K562 (cell line): Measurements from ENCODE around the gene PAN2. TPM values are rescaled to one million over a fixed set of nuclear protein-coding genes. Genes with fewer than 3 reads are reported as not detected.

Experiments used
- ATAC-seq: fragments of 200-7000 bp; cut with Tn5 transposase; 3 replicates; pipeline ENCODE4 v1.9.1; 2020; ENCODE audit warnings: moderate library complexity
- BruUV-seq: library from RNA; stranded (reverse); fragments of 400-500 nt; replicated peaks from 2 replicates; lab custom pipeline; 2021; lab: Mats Ljungman, UMichigan
- CTCF ChIA-PET: fragments of 300-600 bp; formaldehyde crosslinking; extraction: SDS; loops from one replicate; lab custom pipeline; 2021; ENCODE audit warnings: low intra/inter-chr PET ratio; lab: Yijun Ruan, JAX
- POLR2A ChIA-PET: fragments of 300-600, 350-650 bp; sonication (Branson Sonifier 250); formaldehyde crosslinking; extraction: SDS; loops from one replicate; lab custom pipeline; 2021; ENCODE audit warnings: antibody characterized with exemption, inconsistent platforms; lab: Yijun Ruan, JAX
- DNase-seq, 4 experiments: peaks; one replicate each; pipeline versions ENCODE4 v3.0.0 to v3.0.0-alpha.2; 2011 to 2018; ENCODE audit warnings: low spot score in 3 of 4, mixed read lengths in 3 of 4; ENCODE audit errors: extremely low read depth in 1 of 4
- FAIRE-seq: peaks from 2 replicates; lab custom pipeline; 2011; peaks lifted over from hg19 to GRCh38; lab: Jason Lieb, UNC
- H2AFZ ChIP-seq: 2 replicates; pipeline ENCODE4 v1.6.0; 2011; ENCODE audit warnings: low read depth, low read length, control low read depth, inconsistent platforms
- H3K27ac ChIP-seq: fragments of 200-600 bp; 3 replicates; pipeline ENCODE4 v1.8.0; 2011; ENCODE audit warnings: low read depth, mild to moderate bottlenecking, control low read depth, inconsistent platforms, low read length, moderate library complexity, mixed read lengths; ENCODE audit errors: extremely low read depth
- H3K27me3 ChIP-seq, 2 experiments: fragments of 300-600 bp in 1 of 2; 2 replicates in 1 of 2; 3 replicates in 1 of 2; pipeline versions ENCODE4 v1.6.0 to v1.8.0; 2011; ENCODE audit warnings: inconsistent platforms in 2 of 2, low read length in 2 of 2, mild to moderate bottlenecking in 1 of 2, mixed read lengths in 1 of 2, moderate library complexity in 1 of 2; ENCODE audit not compliant: control insufficient read depth in 2 of 2, insufficient read depth in 2 of 2
- H3K36me3 ChIP-seq: fragments of 300-600 bp; 3 replicates; pipeline ENCODE4 v1.8.0; 2011; ENCODE audit warnings: mild to moderate bottlenecking, low read length, inconsistent platforms; ENCODE audit not compliant: control insufficient read depth, insufficient read depth
- H3K4me1 ChIP-seq, 2 experiments: fragments of 200-600 bp in 1 of 2; replicated peaks in 1 of 2; 2 replicates in 1 of 2; 3 replicates in 1 of 2; pipeline versions ENCODE4 v1.5.1 to v1.8.0; 2011; ENCODE audit warnings: inconsistent platforms in 2 of 2, low read length in 2 of 2, mild to moderate bottlenecking in 1 of 2, mixed read lengths in 1 of 2, moderate library complexity in 1 of 2; ENCODE audit not compliant: control insufficient read depth in 2 of 2, insufficient read depth in 2 of 2
- H3K4me2 ChIP-seq: 2 replicates; pipeline ENCODE4 v1.6.1; 2011; ENCODE audit warnings: low read length, control low read depth, inconsistent platforms, mixed read lengths; ENCODE audit not compliant: insufficient read depth
- H3K4me3 ChIP-seq: fragments of 200-600 bp; sonication (generic), shearing (Covaris generic); 2 replicates; pipeline ENCODE4 v1.5.1; 2016; ENCODE audit warnings: control low read depth, inconsistent platforms
- H3K79me2 ChIP-seq: fragments of 200-600 bp; 3 replicates; pipeline ENCODE4 v1.8.0; 2011; ENCODE audit warnings: low read length, inconsistent platforms; ENCODE audit not compliant: control insufficient read depth, insufficient read depth
- H3K9ac ChIP-seq, 2 experiments: 2 replicates each; pipeline versions ENCODE4 v1.6.0 to v1.6.1; 2011; ENCODE audit warnings: low read depth in 2 of 2, low read length in 2 of 2, control low read depth in 1 of 2, inconsistent platforms in 1 of 2, mild to moderate bottlenecking in 1 of 2, mixed read lengths in 1 of 2; ENCODE audit not compliant: insufficient read depth in 1 of 2
- H3K9me1 ChIP-seq: one replicate; pipeline ENCODE4 v1.6.0; 2011; ENCODE audit warnings: inconsistent platforms, mild to moderate bottlenecking, low read length, moderate library complexity; ENCODE audit not compliant: control insufficient read depth, insufficient read depth
- H3K9me3 ChIP-seq: replicated peaks from 2 replicates; pipeline ENCODE4 v1.5.1; 2011; ENCODE audit warnings: low read depth, low read length, inconsistent platforms; ENCODE audit not compliant: control insufficient read depth, insufficient read depth
- H4K20me1 ChIP-seq: replicated peaks from 2 replicates; pipeline ENCODE4 v1.6.1; 2011; ENCODE audit warnings: low read length, inconsistent platforms, mixed read lengths; ENCODE audit not compliant: control insufficient read depth, insufficient read depth
- CHCHD3 ChIP-seq: fragments of 250-450 bp; sonication (Bioruptor Pico); IDR thresholded peaks from 2 replicates; pipeline ENCODE4 v2.1.2; 2022; ENCODE audit warnings: mild to moderate bottlenecking
- FOXM1 ChIP-seq, 2 experiments: fragments of 450-650 bp in 1 of 2; sonication (generic) in 1 of 2; formaldehyde crosslinking in 1 of 2; IDR thresholded peaks; 2 replicates each; pipeline versions ENCODE4 v1.6.1 to v1.9.0; 2017 to 2022; ENCODE audit warnings: low read depth in 2 of 2, mild to moderate bottlenecking in 2 of 2, missing genetic modification reagents in 1 of 2, moderate library complexity in 1 of 2
- GTF2A2 ChIP-seq: IDR thresholded peaks from 2 replicates; pipeline ENCODE4 v1.6.1; 2016; ENCODE audit warnings: mild to moderate bottlenecking, missing genetic modification characterization, missing compliant biosample characterization
- HDAC3 ChIP-seq: fragments of 450-650 bp; IDR thresholded peaks from 2 replicates; pipeline ENCODE4 v1.6.1; 2018; ENCODE audit warnings: borderline replicate concordance, mild to moderate bottlenecking, moderate library complexity; ENCODE audit not compliant: partially characterized antibody
- HDAC6 ChIP-seq: IDR thresholded peaks from 2 replicates; pipeline ENCODE4 v1.6.1; 2012; ENCODE audit warnings: low read depth, mild to moderate bottlenecking, control low read depth, inconsistent platforms, low read length, moderate library complexity
- HOXB6 ChIP-seq: fragments of 250-450 bp; sonication (Bioruptor Pico); IDR thresholded peaks from 2 replicates; pipeline ENCODE4 v1.5.1; 2022; ENCODE audit warnings: mild to moderate bottlenecking, borderline replicate concordance
- HSF4 ChIP-seq: fragments of 250-450 bp; sonication (Bioruptor Pico); IDR thresholded peaks from 2 replicates; pipeline ENCODE4 v2.1.2; 2022; ENCODE audit warnings: mild to moderate bottlenecking, moderate library complexity, borderline replicate concordance
- ID3 ChIP-seq, 2 experiments: fragments of 250-450 bp in 1 of 2; fragments of 450-650 bp in 1 of 2; sonication (Bioruptor Pico) in 1 of 2; IDR thresholded peaks; 2 replicates each; pipeline versions ENCODE4 v1.6.1 to v1.8.0; 2016 to 2021; ENCODE audit warnings: mild to moderate bottlenecking in 2 of 2, moderate library complexity in 2 of 2, missing compliant biosample characterization in 1 of 2, missing genetic modification characterization in 1 of 2
- KLF1 ChIP-seq: fragments of 450-650 bp; IDR thresholded peaks from 2 replicates; pipeline ENCODE4 v1.6.1; 2016; ENCODE audit warnings: missing genetic modification characterization, missing compliant biosample characterization
- KLF6 ChIP-seq: fragments of 250-450 bp; sonication (Bioruptor Pico); IDR thresholded peaks from 2 replicates; pipeline ENCODE4 v1.4.0; 2020; ENCODE audit warnings: mild to moderate bottlenecking, moderate library complexity, borderline replicate concordance
- MECOM ChIP-seq: fragments of 250-450 bp; sonication (Bioruptor Pico); IDR thresholded peaks from 2 replicates; pipeline ENCODE4 v1.8.0; 2022; ENCODE audit warnings: inconsistent platforms
- NR1H2 ChIP-seq: sonication (generic); formaldehyde crosslinking; IDR thresholded peaks from 2 replicates; pipeline ENCODE4 v1.4.0; 2020; ENCODE audit warnings: mild to moderate bottlenecking, missing genetic modification reagents
- POU5F1 ChIP-seq: fragments of 150-350 bp; IDR thresholded peaks from 2 replicates; pipeline ENCODE4 v1.6.1; 2014; ENCODE audit warnings: borderline replicate concordance, low read length, low read depth, mild to moderate bottlenecking; ENCODE audit not compliant: partially characterized antibody
- PPARD ChIP-seq: fragments of 250-450 bp; sonication (Bioruptor Pico); IDR thresholded peaks from 2 replicates; pipeline ENCODE4 v1.8.0; 2022; ENCODE audit warnings: inconsistent platforms, mild to moderate bottlenecking, moderate library complexity
- SREBF1 ChIP-seq: fragments of 150-350 bp; IDR thresholded peaks from 2 replicates; pipeline ENCODE4 v1.6.1; 2014; ENCODE audit warnings: antibody characterized with exemption, low read depth, low read length, borderline replicate concordance
- ZBTB7A ChIP-seq: IDR thresholded peaks from 2 replicates; pipeline ENCODE4 v1.6.1; 2011; ENCODE audit warnings: low read depth, mild to moderate bottlenecking, low read length, moderate library complexity, borderline replicate concordance; ENCODE audit not compliant: control insufficient read depth
- WGBS: fragments of 100-300 bp; shearing (Covaris generic); methylation state at CpG from one replicate; pipeline ENCODE4 v1.1.6; 2016; ENCODE audit warnings: low coverage, mixed read lengths; ENCODE audit not compliant: insufficient coverage; ENCODE audit errors: missing lambda C conversion rate; 5-methylcytosine and 5-hydroxymethylcytosine counted together
- in situ Hi-C: fragments of 300-500 bp; cut with MboI; formaldehyde crosslinking; loops from 4 replicates; pipeline ENCODE4 v1.15.0; 2018; ENCODE audit warnings: inconsistent platforms, mixed read lengths
- intact Hi-C: fragments of 100-400 bp; cut with micrococcal nuclease; formaldehyde crosslinking; loops from 2 replicates; pipeline ENCODE4 v1.14.2; 2022
- polyA plus RNA-seq, 8 experiments: library from polyadenylated mRNA; depleted of rRNA in 4 of 8; stranded (reverse) in 5 of 8; unstranded in 3 of 8; fragments of >200 nt; fragmentation: Nextera tagmentation in 2 of 8; fragmentation: Illumina TruSeq in 1 of 8; extraction: Ambion mirVana in 2 of 8; extraction: Trizol in 1 of 8; gene quantifications; 2 replicates each; pipeline versions ENCODE4 v1.2.1 to v1.2.3, GENCODE V29; 2011 to 2014; ENCODE audit warnings: inconsistent platforms in 1 of 8, missing spikeins in 1 of 8
- total RNA-seq, 7 experiments: library from RNA; depleted of rRNA in 6 of 7; stranded (reverse); fragments of >200 nt in 6 of 7; fragmentation: Illumina TruSeq in 2 of 7; extraction: Trizol in 2 of 7; gene quantifications; 2 replicates each; pipeline versions ENCODE4 v1.2.1 to v1.2.3, GENCODE V29; 2011 to 2021; ENCODE audit warnings: low replicate concordance in 1 of 7
- TF ChIP-seq, protein P1 (sequence below): fragments of 250-450 bp; sonication (Bioruptor Pico); IDR thresholded peaks from 2 replicates; pipeline ENCODE4 v1.9.0; 2021; ENCODE audit warnings: mild to moderate bottlenecking, inconsistent platforms

PAN2 gene
- total and polyA plus RNA-seq, 9 of the 15 experiments (the other 6 are each of a cell fraction or from before 2014, with no cell fraction given), result 15.0 to 66.1 (median 25.9) TPM

DNA sequence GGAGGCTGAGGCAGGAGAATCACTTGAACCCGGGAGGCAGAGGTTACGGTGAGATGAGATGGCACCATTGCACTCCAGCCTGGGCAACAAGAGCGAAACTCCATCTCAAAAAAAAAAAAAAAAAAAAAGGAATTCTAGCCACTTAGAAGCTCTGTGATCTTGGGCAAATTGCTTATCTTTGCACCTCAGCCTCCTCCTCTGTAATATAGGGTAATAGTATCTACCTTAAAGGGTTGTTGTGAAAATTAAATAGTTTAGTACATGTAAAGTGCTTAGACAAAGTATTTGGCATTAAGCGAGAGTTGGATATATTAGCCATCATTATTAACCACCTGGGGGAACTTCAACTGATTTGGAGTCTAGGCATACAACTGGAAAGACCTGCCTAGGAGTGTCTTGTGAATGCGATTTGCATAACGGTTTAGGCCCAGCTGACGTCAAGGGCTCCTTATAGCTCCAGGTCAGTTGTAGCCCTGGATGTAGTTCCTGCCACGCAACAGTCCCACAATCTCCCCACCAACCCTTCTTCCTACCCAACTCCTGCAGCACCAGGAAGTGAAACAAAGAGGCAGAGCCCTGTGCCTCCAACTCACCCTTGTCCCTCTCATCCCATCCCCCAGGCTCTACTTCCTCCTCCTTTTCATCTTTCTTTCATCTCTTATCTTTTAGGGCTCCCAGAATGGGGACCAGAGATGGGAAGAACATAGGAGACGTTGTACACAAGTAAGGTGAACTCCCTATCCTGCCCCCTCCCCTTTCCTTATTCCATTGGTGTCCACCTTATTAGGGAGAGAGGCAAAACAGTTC is 2.8 kb upstream of the PAN2 start:
- POLR2A ChIA-PET, result interaction anchor here (0.6 to 19.0 kb wide), 14 partner anchors 14 to 753 kb away, joined by 3 to 274 read pairs (median 4); partner anchors contain the start of genes APOF, CNPY2, SPRYD4 and STAT2
- peak overlapping the region; percentile 88 for H2AFZ ChIP-seq
- FAIRE-seq, result peak; percentile 92
- no peak for TF ChIP-seq HOXB6 (CRISPR knock-in tag)
- TF ChIP-seq, protein P1, sequence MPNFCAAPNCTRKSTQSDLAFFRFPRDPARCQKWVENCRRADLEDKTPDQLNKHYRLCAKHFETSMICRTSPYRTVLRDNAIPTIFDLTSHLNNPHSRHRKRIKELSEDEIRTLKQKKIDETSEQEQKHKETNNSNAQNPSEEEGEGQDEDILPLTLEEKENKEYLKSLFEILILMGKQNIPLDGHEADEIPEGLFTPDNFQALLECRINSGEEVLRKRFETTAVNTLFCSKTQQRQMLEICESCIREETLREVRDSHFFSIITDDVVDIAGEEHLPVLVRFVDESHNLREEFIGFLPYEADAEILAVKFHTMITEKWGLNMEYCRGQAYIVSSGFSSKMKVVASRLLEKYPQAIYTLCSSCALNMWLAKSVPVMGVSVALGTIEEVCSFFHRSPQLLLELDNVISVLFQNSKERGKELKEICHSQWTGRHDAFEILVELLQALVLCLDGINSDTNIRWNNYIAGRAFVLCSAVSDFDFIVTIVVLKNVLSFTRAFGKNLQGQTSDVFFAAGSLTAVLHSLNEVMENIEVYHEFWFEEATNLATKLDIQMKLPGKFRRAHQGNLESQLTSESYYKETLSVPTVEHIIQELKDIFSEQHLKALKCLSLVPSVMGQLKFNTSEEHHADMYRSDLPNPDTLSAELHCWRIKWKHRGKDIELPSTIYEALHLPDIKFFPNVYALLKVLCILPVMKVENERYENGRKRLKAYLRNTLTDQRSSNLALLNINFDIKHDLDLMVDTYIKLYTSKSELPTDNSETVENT, result peak; percentile 55; the same call in 1 of the 2 replicates
- TF ChIP-seq CHCHD3 (CRISPR knock-in tag), result no peak
- no peak for TF ChIP-seq PPARD (CRISPR knock-in tag)
- TF ChIP-seq MECOM (CRISPR knock-in tag), result 0 out of 2 replicates have a peak, but pooled peaks have one; percentile 0
- no peak for TF ChIP-seq GTF2A2 (tag)
- peak; percentile 65; the same call in 1 of the 2 replicates for TF ChIP-seq FOXM1 (IDR thresholded peaks at IDR 0.05; ENCODE audit: low read depth)
- TF ChIP-seq FOXM1 (CRISPR knock-in tag; IDR thresholded peaks at IDR 0.05; ENCODE audit: low read depth), result no peak
- TF ChIP-seq HSF4 (CRISPR knock-in tag), result no peak
- no peak for TF ChIP-seq KLF1 (tag)
- no peak for TF ChIP-seq HDAC6
- TF ChIP-seq POU5F1, result no peak
- no peak for TF ChIP-seq KLF6
- TF ChIP-seq NR1H2 (CRISPR knock-in tag), result no peak
- peak; percentile 66 for TF ChIP-seq HDAC3
- TF ChIP-seq SREBF1, result peak; percentile 77; the same call in 1 of the 2 replicates
- TF ChIP-seq ZBTB7A, result no peak
- no peak for TF ChIP-seq ID3 (CRISPR knock-in tag; IDR thresholded peaks at IDR 0.05)
- TF ChIP-seq ID3 (tag; IDR thresholded peaks at IDR 0.05), result no peak

More for the DNA sequence above, 2.8 kb upstream of the PAN2 start:
- Histone ChIP-seq H3K4me1 (peaks cover 27 to 58% of the 10 kb centered on the region in 2 experiments), H3K36me3 (peaks cover 10% of the 10 kb centered on the region; the same call in 2 of the 3 replicates), H3K79me2 (peaks cover 24% of the 10 kb centered on the region), H3K9me3 (no peaks in the 10 kb centered on the region), H4K20me1 (no peaks in the 10 kb centered on the region), H3K9ac (peak overlapping the region; percentile 38 to 69; a peak in 3 of 4 replicates), H3K9me1 (peaks cover 3% of the 10 kb centered on the region), H3K27ac (peak overlapping the region; percentile 84), H3K27me3 (no peaks in the 10 kb centered on the region), H3K4me2 (peak overlapping the region; percentile 77), H3K4me3 (peak overlapping the region; percentile 25; the same call in 1 of the 2 replicates)
- 7% methylated on average over 8 of the region's 9 CpGs for WGBS
- intact Hi-C loops (no loop called here), in situ Hi-C loops (no loop called here)
- no TSS peak for BruUV-seq
- peak; percentile 70 for ATAC-seq
- CTCF ChIA-PET, result no interaction called here
- peak; percentile 43 to 92 (median 62) for DNase-seq
